Measurements from ENCODE around the gene HNF4A.

Gene HNF4A

GRCh38 chr20:44348168-44348659, 7.3 kb upstream of the HNF4A start:
- no peak for TF ChIP-seq CTCF (IDR thresholded peaks at IDR 0.05)
- TF ChIP-seq ZFX (IDR thresholded peaks at IDR 0.05; ENCODE audit: borderline replicate concordance) = no peak
- no peak overlapping the region for H3K27ac ChIP-seq

- no peak overlapping the region for H3K27ac ChIP-seq
- no peak for TF ChIP-seq ZFX (IDR thresholded peaks at IDR 0.05; ENCODE audit: borderline replicate concordance)
Measured at GRCh38 chr20:44349349-44349748, 6.2 kb upstream of the HNF4A start.

- H3K27ac ChIP-seq = no peak overlapping the region
- TF ChIP-seq CTCF (IDR thresholded peaks at IDR 0.05) (no peak), ZFX (IDR thresholded peaks at IDR 0.05; ENCODE audit: borderline replicate concordance) (no peak)
Measured at GRCh38 chr20:44350567-44350966, 4.9 kb upstream of the HNF4A start.

- TF ChIP-seq ZFX (IDR thresholded peaks at IDR 0.05; ENCODE audit: borderline replicate concordance) = no peak
- no peak for TF ChIP-seq CTCF (IDR thresholded peaks at IDR 0.05)
- H3K27ac ChIP-seq = no peak overlapping the region
Measured at GRCh38 chr20:44354979-44355497, 461 bp upstream of the HNF4A start.

GRCh38 chr20:44356353-44356723, 839 bp downstream of the HNF4A start:
- H3K27ac ChIP-seq = no peak overlapping the region
- TF ChIP-seq CTCF (IDR thresholded peaks at IDR 0.05) = no peak

GRCh38 chr20:44357020-44357419, 1.5 kb downstream of the HNF4A start:
- H3K27ac ChIP-seq = no peak overlapping the region
- TF ChIP-seq CTCF (IDR thresholded peaks at IDR 0.05) = no peak
- TF ChIP-seq ZFX (IDR thresholded peaks at IDR 0.05; ENCODE audit: borderline replicate concordance) = no peak

GRCh38 chr20:44357555-44358125, 2.1 kb downstream of the HNF4A start:
- no peak for TF ChIP-seq ZFX (IDR thresholded peaks at IDR 0.05; ENCODE audit: borderline replicate concordance)
- TF ChIP-seq CTCF (IDR thresholded peaks at IDR 0.05) = no peak
- H3K27ac ChIP-seq = no peak overlapping the region

- H3K27ac ChIP-seq = no peak overlapping the region
- TF ChIP-seq ZFX (IDR thresholded peaks at IDR 0.05; ENCODE audit: borderline replicate concordance) (no peak), CTCF (IDR thresholded peaks at IDR 0.05) (no peak)
Measured at GRCh38 chr20:44358776-44359175, 3.3 kb downstream of the HNF4A start.

All from 22Rv1 (cell line).